NCI-H2196 treated with DMSO at 0.1 percent for 48 hours (cell line): ENCODE results near the gene ARHGAP28.
"Not testable (repeated sequence)": the region's sequence is repeated elsewhere in the genome, so short reads cannot be mapped to it uniquely, and the experiment has no call there.

Experiments
- DNase-seq: peaks from one replicate; lab custom pipeline; 2025; ENCODE audit not compliant: unreplicated experiment; lab: John Stamatoyannopoulos, UW

The ARHGAP28 gene

DNA sequence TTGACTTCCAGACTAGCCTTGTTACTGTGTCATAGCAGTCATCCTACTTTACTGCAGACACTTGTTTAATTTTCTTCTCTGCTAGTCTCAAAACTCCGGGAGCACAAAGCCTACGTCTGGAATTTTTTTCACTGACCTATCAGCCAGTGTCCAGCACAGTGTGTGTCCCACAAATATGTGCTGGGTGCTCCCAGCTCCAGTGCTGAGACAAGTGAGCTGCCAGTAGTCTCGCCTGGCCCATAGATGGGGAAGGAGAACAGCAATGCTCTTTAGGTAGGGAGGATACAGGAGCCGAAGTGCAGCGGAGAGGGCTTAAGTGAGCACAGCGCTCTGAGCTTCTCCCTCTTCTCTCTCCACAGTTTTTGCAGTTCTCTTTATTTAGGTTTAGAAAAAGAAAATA lies 34.0 kb downstream of the ARHGAP28 start:
- DNase-seq: no peak

DNA sequence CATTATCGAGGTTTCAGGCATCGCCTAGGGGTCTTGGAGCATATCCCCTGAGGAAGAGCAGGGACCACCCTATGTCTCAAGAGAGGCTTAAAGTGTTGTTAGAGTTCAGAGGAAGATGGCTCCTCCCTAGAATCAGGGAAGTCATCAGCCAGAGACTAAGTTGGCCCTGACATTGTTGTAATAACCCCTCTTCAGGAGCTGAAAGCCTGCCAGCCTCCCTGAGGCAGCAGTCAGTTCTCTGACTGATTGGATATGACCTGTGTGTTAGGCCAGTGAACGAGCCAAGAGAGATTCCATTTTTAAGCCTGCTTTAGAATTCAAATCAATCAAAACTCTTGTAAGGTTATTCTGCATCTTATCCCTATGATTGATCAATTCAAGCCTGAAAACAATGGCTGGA lies 34.9 kb downstream of the ARHGAP28 start:
- DNase-seq: no peak

DNA sequence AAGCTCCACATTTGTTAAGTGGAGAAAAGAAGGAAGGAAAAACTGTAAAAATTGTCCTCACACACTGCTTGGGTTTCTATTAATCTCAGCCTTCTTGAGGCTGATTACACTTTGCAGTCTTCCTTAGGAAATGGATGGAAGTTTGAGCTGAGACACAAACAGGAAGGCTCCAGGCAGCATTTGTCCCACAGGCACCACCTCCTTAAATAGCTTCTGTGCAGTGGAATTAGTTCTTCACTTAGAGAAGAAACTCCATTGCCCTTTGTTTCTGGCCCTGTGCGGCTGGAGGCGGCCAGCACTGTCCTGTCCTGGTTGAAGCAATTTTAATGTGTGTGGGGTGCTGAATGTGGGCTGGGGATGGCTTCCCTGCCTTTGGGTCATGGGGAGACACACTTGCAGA lies 44.3 kb downstream of the ARHGAP28 start:
- no peak for DNase-seq

DNA sequence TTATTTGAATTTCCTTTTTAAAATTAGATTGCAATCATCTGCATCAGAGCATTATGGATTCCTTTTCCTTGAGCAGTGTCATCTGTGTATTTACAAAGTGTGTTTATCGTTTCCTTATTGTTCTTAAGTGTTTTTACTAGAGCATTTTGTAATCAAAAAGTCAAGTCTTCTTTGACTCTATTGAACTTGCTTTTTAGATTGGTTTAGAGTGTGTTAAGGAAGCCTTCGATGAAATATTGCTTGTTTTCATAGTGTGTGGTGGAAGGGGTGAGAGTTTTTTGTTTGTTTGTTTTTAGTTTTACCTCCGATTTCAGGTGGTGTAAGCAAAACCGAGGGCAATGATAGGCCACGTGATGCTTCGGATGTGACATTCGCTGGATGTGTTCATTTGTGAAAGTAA lies 45.7 kb downstream of the ARHGAP28 start:
- DNase-seq: no peak

DNA sequence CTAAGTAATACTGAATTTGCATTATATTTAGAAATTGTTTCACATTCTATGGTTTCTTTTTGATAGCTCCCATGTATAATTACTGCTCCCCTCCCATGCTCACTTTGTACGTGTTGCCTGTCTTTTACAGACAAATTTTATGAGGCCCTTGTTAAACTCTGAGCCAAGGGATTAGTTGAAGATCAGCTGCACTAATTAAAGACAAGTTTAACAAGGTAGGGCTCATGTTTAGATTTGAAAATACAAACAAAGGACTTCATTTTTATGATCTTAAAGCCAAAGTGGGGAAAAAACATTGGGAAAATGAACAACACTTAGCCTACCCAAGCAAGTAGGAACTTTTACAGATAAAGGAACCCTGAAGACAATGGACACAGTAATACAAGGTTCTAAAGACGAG lies 46.2 kb downstream of the ARHGAP28 start:
- DNase-seq: no peak

DNA sequence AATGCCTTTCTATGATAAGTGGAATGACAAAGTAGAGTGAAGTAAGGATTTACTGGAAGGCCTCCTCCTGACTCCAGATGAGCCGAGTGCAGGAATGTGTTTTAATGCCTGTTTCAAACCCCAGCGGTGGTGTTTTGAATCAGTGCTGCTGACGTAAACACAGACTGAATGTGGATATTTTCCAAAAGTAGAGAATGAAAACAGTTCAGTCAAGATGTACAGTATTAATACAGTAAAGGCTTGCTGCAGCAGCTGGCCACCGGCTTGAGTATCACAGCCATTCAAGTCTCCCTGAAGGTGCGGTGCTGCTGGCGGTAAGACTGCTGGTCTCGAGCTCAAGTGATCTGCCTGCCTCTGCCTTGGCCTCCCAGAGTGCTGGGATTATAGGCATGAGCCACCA lies 46.7 kb downstream of the ARHGAP28 start:
- DNase-seq: no peak

DNA sequence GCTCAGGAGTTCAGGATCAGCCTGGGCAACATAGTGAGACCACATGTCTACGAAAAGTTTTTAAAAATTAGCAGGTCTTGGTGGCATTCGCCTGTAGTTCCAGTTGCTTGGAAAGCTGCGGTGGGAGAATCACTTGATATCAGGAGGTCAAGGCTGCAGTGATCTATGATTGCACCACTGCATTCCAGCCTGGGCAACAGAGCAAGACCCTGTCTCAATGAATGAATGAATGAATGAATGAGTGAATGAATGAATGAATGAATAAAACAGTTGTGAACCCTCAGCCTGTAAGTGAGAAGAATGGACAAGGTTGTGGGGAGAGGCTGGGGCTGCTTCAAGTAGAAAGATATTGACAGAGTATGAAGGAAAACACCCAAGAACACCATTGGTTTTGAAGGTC lies 48.0 kb downstream of the ARHGAP28 start:
- DNase-seq: no peak

DNA sequence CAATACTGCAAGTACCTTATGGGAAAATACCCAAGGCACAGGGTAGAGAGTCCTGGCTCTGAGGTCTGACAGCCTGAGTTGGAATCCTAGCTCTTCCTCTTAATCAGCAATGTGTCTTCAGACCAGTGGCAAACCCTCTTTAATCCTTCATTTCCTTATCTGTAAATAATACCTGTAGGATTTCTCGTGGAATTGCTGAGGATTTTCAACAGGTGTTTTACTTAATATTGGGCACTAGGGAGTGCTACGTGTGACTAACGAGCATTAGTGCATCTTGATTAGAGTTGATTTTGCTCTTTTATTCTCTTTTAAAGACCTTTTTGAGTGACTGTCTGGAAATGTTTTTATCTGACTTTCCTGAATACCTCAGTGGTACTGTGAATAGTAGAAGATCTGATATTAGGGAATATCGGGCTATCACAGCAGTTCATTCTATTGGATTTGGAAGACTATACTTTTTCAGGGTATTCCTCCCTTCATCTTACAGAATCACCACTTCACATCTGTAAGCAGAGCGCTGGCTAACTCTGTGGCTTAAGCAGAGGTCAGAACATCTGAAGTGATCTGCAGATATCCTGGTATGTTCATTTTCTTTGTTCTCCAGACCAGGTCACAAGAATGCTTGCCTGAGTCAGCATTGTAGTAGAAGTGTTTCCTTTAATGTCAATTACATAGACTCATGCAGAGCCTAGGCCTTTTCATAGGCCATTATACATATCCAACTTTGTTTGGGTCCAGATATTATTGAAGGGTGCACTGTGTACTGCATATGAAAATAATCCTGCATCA lies 49.1 kb downstream of the ARHGAP28 start:
- DNase-seq: no peak

DNA sequence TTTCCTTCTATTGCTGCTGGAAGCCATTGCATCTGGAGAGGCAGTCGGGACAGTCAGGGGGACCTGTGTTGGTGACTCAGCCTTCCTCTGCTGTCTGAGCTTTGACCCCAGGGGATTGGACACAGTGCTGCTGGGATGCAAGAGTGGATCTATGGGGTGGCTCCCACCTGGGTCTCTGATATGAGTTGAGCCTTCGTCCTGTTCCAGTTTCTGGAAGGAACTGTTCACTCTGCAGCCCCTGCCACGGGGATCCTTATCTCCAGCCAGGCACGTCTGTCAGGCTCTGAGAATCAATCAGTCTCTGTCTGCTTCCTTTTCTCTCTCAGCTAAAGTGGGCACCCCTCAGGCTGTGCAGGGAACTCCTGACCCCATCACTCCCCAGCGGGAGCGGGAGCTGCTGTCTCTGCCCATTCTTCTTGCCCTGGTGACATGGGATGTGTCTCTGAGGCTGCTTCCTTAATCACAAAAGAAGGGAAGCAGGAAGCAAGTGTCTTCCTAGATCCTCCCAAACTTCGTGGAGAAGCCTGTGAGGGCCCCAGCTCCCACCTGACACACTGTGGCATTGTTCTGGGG lies 51.7 kb downstream of the ARHGAP28 start:
- no peak for DNase-seq

DNA sequence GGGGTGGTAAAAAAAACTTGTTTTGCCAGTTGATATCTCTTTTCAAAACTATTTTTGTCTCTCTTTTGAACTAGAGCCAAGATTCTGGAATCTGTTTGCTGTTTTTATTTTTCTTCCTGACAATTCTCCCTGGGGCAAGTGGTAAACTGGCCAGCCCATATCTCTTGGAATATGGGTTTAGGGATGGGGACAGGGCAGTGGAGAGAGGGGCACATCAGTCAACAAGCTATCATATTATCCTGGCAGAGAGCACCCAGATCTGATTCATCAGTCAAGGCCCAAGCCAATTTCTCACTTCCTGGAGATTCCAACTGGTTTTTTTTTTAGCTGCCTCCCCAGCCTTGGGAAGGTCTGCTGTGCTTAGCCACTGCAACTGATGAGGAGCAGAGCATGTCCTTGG lies 52.3 kb downstream of the ARHGAP28 start:
- no peak for DNase-seq

DNA sequence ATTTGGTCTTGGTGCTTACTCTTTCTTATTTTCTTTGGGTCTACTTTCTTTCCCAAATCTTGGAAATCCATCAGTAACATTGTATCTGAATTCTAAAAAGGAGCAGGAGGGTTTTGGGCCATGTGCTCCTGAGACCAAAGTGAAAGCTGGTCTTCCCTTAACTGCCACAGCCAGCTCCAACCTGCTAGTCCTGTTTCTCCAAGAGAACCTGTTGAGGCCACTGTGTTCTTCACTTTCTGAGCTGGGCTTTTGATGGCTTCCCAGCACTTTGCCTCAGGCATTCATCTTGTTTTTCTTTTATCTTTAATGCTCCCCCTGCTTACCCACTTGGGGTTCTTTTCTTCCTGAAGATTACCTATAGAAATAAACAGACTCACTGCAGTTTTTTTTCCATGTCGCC lies 53.3 kb downstream of the ARHGAP28 start:
- DNase-seq: no peak

DNA sequence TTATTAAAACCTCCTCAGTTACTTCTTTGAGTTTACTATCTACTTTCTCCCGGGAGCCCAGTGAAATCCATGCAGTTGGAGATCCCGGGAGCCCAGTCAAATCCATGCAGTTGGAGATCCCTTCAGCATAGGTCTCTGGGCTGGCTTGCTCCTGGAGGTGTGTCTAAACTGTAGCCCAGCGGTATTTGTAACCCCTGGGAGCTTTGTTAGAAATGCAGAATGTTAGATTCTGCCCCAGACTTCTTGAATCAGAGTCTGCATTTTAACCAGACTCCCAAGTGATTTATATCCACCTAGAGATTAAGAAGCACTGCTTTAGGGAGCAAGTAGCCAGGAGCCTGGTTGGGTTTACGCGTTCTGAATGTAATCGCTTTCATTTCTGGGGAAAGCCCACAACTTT lies 54.5 kb downstream of the ARHGAP28 start:
- no peak for DNase-seq

DNA sequence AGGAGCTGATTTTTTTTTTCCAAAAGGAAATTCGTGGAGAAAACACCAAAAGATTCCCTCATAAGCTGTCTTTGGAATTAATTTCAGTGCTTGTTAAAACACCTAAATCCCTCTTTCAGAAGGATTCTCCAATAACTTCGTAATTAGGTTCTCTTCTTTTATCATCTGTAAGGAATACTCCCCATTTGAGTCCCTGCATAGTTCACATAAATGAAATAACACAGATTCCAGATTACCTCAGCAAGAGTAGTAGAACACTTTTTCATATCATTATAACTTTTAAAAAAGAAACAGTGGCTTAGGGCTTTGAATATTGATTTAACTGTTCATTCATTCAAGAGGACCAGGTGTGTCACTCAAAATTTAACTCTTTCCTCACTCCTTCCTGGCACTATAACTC lies 55.5 kb downstream of the ARHGAP28 start:
- no peak for DNase-seq

DNA sequence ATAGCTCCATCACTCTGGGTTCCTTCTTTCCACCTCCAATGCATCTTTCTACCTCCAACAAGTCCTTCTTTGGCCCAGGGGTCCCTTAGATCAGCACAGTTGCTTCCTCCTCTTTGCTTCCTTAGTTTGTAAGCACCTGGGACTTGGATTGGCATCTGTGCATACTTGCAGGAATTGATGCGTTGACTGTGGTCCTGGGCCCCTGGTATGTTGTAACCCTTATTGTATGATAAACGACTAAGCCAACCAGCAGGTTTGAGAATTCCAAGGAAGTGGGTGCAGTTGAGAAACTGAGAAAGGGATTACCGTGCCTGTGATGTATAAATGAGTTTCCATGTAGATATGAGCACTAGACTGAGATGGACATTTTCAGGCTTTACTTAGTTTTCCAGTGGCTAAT lies 55.9 kb downstream of the ARHGAP28 start:
- no peak for DNase-seq

DNA sequence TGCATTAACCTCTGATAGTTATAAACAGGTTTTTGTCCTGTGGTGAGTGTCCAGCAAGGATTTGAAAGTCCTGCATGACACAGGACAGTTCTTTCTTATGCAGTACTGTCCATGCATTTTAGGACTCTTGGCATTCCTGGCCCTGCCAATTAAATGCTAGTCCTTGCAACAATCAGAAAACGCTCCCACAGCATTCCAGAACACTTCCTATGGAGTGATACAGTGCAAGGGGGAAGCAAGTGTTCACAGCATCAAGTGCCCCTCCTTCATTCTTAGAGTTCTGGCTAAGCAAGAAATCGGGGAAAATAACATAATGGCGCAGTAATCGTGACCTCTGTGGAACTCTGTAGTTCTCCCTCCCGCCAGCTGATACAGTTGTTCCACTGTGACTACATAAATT lies 62.9 kb downstream of the ARHGAP28 start:
- DNase-seq: no peak

DNA sequence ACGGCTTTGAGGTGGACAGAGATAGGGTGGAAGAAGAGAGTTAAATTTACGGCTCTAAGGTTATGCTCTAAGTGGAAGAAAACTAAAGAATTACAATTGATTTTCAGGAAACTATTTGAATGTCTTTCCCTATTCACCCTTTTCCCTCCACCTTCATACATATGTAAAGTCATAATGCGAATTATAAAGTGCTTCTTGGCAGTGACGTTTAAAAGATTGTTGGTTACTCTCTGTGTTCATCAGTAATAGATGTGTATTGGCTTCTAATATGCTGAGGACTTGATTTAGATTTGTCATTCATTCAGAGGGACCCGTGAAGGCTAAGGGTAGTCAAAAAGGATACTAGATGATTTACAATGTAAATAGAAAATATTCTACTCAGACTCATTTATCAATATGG lies 63.9 kb downstream of the ARHGAP28 start:
- no peak for DNase-seq

DNA sequence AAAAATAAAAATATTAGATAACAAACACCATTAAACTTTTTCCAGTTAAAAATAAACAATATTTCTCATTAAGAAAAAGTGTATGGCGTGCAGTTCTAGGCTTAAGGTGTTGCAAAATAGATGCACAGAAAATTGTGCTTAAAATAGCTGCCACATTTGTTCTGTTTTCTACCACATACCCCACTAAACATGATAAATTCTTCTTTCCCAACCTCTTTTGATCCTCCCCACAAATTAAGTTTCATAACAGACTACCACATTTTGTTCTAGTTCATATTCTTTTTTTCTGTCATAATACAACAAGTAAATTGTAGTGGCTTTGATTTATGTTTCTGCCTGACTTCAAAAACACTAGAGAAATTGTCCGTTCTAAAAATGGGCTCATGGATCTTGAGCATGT lies 64.5 kb downstream of the ARHGAP28 start:
- DNase-seq: no peak

DNA sequence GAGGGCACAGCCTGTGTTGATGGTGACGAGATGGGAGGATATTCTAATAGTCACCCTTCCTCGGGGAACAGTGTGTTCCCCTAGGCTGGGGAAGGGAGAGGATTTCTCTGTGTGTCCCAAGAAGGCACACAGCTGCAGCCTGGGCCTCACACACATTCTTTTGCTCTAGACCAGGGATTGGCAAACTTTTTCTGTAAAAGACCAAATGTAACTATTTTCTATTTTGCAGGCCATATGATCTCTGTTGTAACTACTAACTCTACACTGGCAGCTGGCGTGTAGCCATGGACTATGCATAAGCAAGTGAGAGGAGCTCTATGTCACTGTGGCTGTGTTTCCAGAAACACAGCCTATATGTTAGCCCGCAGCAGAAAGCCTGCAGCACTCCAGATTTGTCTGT lies 65.8 kb downstream of the ARHGAP28 start:
- DNase-seq: no peak

DNA sequence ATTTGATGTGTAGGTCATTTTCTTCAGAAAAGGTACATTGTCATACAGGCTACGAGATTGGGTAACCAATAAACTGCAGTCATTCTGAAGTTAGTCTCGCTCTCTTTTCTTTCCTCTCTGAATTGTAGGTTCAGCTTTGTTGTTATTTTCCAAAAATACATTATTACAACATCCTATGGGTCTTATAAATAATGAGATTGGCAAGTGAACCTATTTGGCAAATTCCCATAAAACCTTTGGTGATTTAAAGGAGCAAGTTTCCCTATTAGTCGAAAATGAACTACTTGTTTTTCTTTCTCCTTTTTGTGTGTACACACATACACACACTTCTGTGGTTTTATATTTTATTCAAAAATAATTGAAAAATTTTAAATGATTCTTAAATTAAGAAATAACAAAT lies 67.0 kb downstream of the ARHGAP28 start:
- no peak for DNase-seq

DNA sequence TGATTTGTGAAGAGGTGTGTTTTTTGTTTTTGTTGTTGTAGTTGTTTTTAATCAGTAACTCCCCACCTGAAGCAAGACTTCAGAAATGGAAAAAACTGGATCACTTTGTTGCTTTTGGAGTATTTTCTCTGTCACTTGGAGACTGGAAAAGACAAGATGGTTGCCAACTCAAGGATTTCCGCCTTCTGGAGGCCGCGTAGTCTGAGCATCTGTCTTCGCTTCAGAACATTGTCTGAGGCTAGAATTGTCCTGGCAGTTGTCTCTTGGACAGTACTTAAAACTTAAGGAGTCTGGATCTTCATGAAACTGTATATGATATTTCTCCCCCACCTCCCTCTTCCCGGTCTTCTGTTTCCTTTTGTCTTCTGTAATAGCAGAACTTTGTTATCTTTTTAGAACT lies 67.7 kb downstream of the ARHGAP28 start:
- no peak for DNase-seq

DNA sequence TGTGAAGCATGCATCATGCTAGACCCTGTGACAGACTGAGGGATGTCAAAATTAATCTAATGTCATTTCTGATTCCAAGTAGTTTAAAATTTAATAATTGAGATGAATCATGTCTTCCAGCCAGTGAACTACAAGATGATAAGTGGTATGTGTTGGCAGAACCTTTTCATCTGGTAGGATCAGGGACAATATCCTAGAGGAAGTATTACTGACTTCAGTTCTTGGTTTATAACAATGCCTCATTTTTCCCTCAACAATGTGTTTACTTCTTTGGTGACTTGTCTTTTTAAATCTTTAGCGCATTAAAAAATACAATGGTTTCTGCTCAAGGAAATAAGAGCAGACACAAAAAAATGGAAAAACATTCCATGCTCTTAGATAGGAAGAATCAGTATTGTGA lies 69.4 kb downstream of the ARHGAP28 start:
- no peak for DNase-seq

DNA sequence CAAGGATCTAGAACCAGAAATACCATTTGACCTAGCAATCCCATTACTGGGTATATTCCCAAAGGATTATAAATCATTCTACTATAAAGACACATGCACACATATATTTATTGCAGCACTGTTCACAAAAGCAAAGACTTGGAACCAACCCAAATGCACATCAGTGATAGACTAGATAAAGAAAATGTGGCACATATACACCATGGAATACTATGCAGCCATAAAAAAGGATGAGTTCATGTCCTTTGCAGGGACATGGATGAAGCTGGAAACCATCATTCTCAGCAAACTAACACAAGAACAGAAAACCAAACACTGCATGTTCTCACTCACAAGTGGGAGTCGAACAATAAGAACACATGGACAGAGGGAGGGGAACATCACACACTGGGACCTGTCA lies 70.8 kb downstream of the ARHGAP28 start:
- DNase-seq: not testable (repeated sequence)
